Neural progenitor cell (in vitro differentiated cells): ENCODE data around the gene C5orf52. TPM values are rescaled to one million over a fixed set of nuclear protein-coding genes. Genes with fewer than 3 reads are reported as not detected.

ENCODE experiments used
- DNase-seq: peaks from one replicate; pipeline ENCODE4 v3.0.0-alpha.2; 2016; ENCODE audit warnings: low spot score
- H2AFZ ChIP-seq: fragments of 200-600 bp; sonication (generic); replicated peaks from 2 replicates; pipeline ENCODE4 v1.6.1; 2016; ENCODE audit warnings: antibody characterized with exemption
- H3F3A ChIP-seq: fragments of 200-600 bp; sonication (generic); 2 replicates; pipeline ENCODE4 v1.6.1; 2016; ENCODE audit warnings: antibody characterized with exemption, low read depth
- H3K27ac ChIP-seq: fragments of 200-600 bp; sonication (generic); 2 replicates; pipeline ENCODE4 v1.5.1; 2016; ENCODE audit warnings: mild to moderate bottlenecking
- H3K27me3 ChIP-seq: fragments of 200-600 bp; sonication (generic); 2 replicates; pipeline ENCODE4 v1.6.1; 2016; ENCODE audit warnings: mild to moderate bottlenecking, moderate library complexity
- H3K36me3 ChIP-seq: fragments of 200-600 bp; sonication (generic); 2 replicates; pipeline ENCODE4 v1.5.1; 2016
- H3K4me1 ChIP-seq: fragments of 200-600 bp; sonication (generic); 2 replicates; pipeline ENCODE4 v1.6.1; 2016; ENCODE audit warnings: mixed run types
- H3K4me2 ChIP-seq: fragments of 200-600 bp; sonication (generic); 2 replicates; pipeline ENCODE4 v1.6.1; 2016
- H3K4me3 ChIP-seq: fragments of 200-600 bp; sonication (generic); 2 replicates; pipeline ENCODE4 v1.5.1; 2016
- H3K79me2 ChIP-seq: fragments of 200-600 bp; sonication (generic); 2 replicates; pipeline ENCODE4 v1.6.1; 2016; ENCODE audit warnings: low read depth
- H3K9ac ChIP-seq: fragments of 200-600 bp; sonication (generic); 2 replicates; pipeline ENCODE4 v1.6.1; 2016
- H3K9me3 ChIP-seq: fragments of 200-600 bp; sonication (generic); 2 replicates; pipeline ENCODE4 v1.5.1; 2016; ENCODE audit warnings: low read depth
- H4K20me1 ChIP-seq: fragments of 200-600 bp; sonication (generic); 2 replicates; pipeline ENCODE4 v1.6.1; 2016; ENCODE audit warnings: low read depth
- H3K27ac Mint-ChIP-seq: 3 replicates; pipeline ENCODE4 v1.8.0; 2021; ENCODE audit warnings: mixed read lengths
- H3K27me3 Mint-ChIP-seq: 2 replicates; pipeline ENCODE4 v1.8.0; 2022; ENCODE audit warnings: low read depth, mild to moderate bottlenecking, inconsistent platforms, moderate library complexity, mixed read lengths; ENCODE audit not compliant: insufficient read depth
- H3K36me3 Mint-ChIP-seq: 3 replicates; pipeline ENCODE4 v1.8.0; 2021; ENCODE audit warnings: mixed read lengths
- H3K4me1 Mint-ChIP-seq: 3 replicates; pipeline ENCODE4 v1.8.0; 2021; ENCODE audit warnings: mixed read lengths
- H3K4me3 Mint-ChIP-seq: 3 replicates; pipeline ENCODE4 v1.8.0; 2021; ENCODE audit warnings: mild to moderate bottlenecking, moderate library complexity, mixed read lengths
- H3K9me3 Mint-ChIP-seq: 3 replicates; pipeline ENCODE4 v1.8.0; 2020; ENCODE audit warnings: mixed read lengths
- EZH2 ChIP-seq: fragments of 200-600 bp; sonication (generic); IDR thresholded peaks from 2 replicates; pipeline ENCODE4 v1.6.1; 2017; ENCODE audit warnings: antibody characterized with exemption, mild to moderate bottlenecking, moderate library complexity
- EZH2phosphoT487 ChIP-seq: fragments of 200-600 bp; sonication (generic); IDR thresholded peaks from 2 replicates; pipeline ENCODE4 v1.6.1; 2017; ENCODE audit warnings: antibody characterized with exemption
- total RNA-seq: library from RNA; depleted of rRNA; stranded (reverse); fragments of >200 nt; gene quantifications from 2 replicates; pipeline ENCODE4 v1.2.3, GENCODE V29; 2015; ENCODE audit warnings: low replicate concordance
- TF ChIP-seq, protein P1 (sequence below): fragments of 200-600 bp; sonication (generic); IDR thresholded peaks from 2 replicates; pipeline ENCODE4 v1.5.1; 2017; ENCODE audit warnings: antibody characterized with exemption, mild to moderate bottlenecking

The C5orf52 gene
- total RNA-seq, 1 donor from 2014 or later: not detected

DNA sequence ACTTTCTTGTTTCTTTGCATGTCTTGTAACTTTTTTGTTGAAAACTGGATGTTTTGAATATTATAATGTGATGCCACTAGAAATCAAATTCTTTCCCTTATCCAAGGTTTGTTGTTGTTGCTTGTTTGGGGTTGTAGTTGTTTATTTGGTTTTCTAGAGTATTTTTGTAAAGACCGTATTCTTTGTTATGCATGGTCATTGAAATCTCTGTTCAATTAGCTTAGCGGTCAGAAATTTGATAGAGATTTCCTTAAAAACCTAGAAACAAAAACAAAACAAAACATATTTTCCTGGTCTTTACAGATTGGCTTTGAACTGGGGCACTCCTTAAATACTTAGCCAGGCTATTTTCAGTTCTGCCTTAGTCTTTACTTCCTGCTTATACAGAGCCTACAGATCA, 41.0 kb upstream of the C5orf52 start:
- H4K20me1 ChIP-seq: no peaks in the 10 kb centered on the region
- Mint-ChIP-seq H3K36me3 (no peaks in the 10 kb centered on the region), H3K27ac (no peak overlapping the region), H3K4me1 (no peaks in the 10 kb centered on the region), H3K27me3 (peaks cover 3% of the 10 kb centered on the region), H3K4me3 (no peak overlapping the region), H3K9me3 (no peaks in the 10 kb centered on the region)
- no peaks in the 10 kb centered on the region for H3K27me3 ChIP-seq
- no peaks in the 10 kb centered on the region for H3K79me2 ChIP-seq
- no peaks in the 10 kb centered on the region for H3F3A ChIP-seq
- no peak overlapping the region for H2AFZ ChIP-seq
- no peaks in the 10 kb centered on the region for H3K9me3 ChIP-seq
- TF ChIP-seq EZH2phosphoT487 (no peak), EZH2 (no peak)
- TF ChIP-seq, protein P1, sequence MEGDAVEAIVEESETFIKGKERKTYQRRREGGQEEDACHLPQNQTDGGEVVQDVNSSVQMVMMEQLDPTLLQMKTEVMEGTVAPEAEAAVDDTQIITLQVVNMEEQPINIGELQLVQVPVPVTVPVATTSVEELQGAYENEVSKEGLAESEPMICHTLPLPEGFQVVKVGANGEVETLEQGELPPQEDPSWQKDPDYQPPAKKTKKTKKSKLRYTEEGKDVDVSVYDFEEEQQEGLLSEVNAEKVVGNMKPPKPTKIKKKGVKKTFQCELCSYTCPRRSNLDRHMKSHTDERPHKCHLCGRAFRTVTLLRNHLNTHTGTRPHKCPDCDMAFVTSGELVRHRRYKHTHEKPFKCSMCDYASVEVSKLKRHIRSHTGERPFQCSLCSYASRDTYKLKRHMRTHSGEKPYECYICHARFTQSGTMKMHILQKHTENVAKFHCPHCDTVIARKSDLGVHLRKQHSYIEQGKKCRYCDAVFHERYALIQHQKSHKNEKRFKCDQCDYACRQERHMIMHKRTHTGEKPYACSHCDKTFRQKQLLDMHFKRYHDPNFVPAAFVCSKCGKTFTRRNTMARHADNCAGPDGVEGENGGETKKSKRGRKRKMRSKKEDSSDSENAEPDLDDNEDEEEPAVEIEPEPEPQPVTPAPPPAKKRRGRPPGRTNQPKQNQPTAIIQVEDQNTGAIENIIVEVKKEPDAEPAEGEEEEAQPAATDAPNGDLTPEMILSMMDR: no peak
- no peaks in the 10 kb centered on the region for H3K4me1 ChIP-seq
- no peak overlapping the region for H3K4me3 ChIP-seq
- H3K9ac ChIP-seq: no peak overlapping the region
- no peak for DNase-seq
- no peaks in the 10 kb centered on the region for H3K36me3 ChIP-seq
- no peak overlapping the region for H3K4me2 ChIP-seq
- no peak overlapping the region for H3K27ac ChIP-seq

DNA sequence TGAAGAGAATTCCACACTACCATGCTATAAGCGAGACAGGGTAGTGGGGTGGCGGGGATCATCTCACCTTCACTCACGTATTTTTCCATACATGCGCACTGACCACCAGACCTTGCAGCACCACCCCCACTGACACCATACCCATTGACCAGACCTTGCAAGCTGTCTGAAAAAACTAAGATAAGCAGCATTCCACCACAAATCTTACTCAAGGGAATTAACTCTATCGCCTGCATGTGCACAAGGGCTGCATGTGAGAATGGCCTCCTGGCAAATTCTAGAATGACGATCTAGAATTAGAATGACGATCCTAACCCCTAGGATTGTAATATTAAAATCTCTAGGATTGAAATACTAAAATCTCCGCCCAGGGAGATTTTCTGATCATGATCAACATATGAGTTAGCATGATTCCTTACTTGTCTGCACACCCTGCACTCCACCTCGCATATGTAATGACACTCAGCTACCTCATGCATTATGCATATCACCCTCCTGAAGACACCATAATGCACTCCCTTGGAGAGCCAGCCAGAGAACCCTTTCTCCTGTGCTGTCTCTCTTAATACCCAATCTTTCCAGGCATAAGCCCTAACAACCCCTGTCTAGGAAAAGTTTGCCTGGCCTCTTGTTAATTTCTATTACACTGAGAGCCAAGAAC, 30.8 kb upstream of the C5orf52 start:
- Histone ChIP-seq H3K9ac (no peak overlapping the region), H3K27ac (no peak overlapping the region), H3K4me3 (no peak overlapping the region), H3K79me2 (no peaks in the 10 kb centered on the region), H3F3A (no peaks in the 10 kb centered on the region), H2AFZ (no peak overlapping the region), H3K9me3 (no peaks in the 10 kb centered on the region), H4K20me1 (no peaks in the 10 kb centered on the region), H3K4me1 (no peaks in the 10 kb centered on the region), H3K4me2 (no peak overlapping the region), H3K36me3 (no peaks in the 10 kb centered on the region), H3K27me3 (no peaks in the 10 kb centered on the region)
- H3K4me3 Mint-ChIP-seq: no peak overlapping the region
- H3K4me1 Mint-ChIP-seq: peaks cover 4% of the 10 kb centered on the region
- H3K36me3 Mint-ChIP-seq: no peaks in the 10 kb centered on the region
- H3K9me3 Mint-ChIP-seq: no peaks in the 10 kb centered on the region
- H3K27me3 Mint-ChIP-seq: peaks cover 2% of the 10 kb centered on the region
- DNase-seq: no peak
- TF ChIP-seq, protein P1: no peak
- TF ChIP-seq EZH2phosphoT487: no peak
- no peak for TF ChIP-seq EZH2
- H3K27ac Mint-ChIP-seq: no peak overlapping the region

DNA sequence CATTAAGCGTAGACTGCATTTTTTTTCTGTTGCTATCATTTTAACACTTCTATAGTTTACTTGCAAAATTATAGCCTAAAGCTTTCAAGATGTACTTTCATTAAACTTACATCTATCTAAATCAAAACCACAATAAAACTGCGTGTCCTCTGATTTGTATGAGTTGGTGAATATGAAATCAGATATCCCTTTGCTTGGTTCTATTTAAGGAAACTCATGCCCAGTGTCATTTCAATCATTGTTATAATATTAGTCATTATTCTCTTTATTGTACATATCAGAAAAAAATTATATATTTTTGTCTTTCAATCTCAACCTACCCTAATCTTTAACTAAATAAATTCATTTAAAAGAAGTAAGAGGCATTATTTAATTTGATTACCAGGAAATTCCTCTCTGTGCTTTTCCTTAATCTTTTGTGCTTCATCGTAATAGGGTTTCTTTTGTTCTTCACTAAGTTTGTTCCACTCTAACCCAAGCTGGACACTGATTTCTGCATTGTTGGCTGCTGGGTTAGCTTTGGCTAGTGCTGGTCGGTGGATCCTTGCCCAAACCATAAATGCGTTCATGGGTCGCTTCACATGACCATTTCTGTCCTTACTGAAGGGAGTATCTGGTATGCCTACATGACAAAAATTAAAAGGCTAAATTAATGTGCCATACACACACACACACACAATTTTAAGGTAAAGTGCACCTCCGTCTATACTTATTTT, 22.9 kb upstream of the C5orf52 start:
- no peak overlapping the region for H3K4me3 Mint-ChIP-seq
- Histone ChIP-seq H3F3A (no peaks in the 10 kb centered on the region), H4K20me1 (no peaks in the 10 kb centered on the region), H2AFZ (no peak overlapping the region), H3K9ac (no peak overlapping the region), H3K79me2 (no peaks in the 10 kb centered on the region), H3K27ac (no peak overlapping the region), H3K4me2 (no peak overlapping the region), H3K27me3 (no peaks in the 10 kb centered on the region), H3K4me3 (no peak overlapping the region), H3K4me1 (no peaks in the 10 kb centered on the region), H3K36me3 (no peaks in the 10 kb centered on the region), H3K9me3 (no peaks in the 10 kb centered on the region)
- no peak overlapping the region for H3K27ac Mint-ChIP-seq
- H3K36me3 Mint-ChIP-seq: no peaks in the 10 kb centered on the region
- H3K27me3 Mint-ChIP-seq: no peaks in the 10 kb centered on the region
- no peak for DNase-seq
- no peak for TF ChIP-seq EZH2phosphoT487
- no peak for TF ChIP-seq EZH2
- TF ChIP-seq, protein P1: no peak
- peaks cover 12% of the 10 kb centered on the region for H3K9me3 Mint-ChIP-seq
- H3K4me1 Mint-ChIP-seq: peaks cover 2% of the 10 kb centered on the region
